ENCODE results near the gene CBX6. TPM values are rescaled to one million over a fixed set of nuclear protein-coding genes. Genes with fewer than 3 reads are reported as not detected.

Gene CBX6
- total and polyA plus RNA-seq, 9 of the 15 experiments (the other 6 are each of a cell fraction or from before 2014, with no cell fraction given), result 0.75 to 31.6 (median 8.0) TPM

DNA sequence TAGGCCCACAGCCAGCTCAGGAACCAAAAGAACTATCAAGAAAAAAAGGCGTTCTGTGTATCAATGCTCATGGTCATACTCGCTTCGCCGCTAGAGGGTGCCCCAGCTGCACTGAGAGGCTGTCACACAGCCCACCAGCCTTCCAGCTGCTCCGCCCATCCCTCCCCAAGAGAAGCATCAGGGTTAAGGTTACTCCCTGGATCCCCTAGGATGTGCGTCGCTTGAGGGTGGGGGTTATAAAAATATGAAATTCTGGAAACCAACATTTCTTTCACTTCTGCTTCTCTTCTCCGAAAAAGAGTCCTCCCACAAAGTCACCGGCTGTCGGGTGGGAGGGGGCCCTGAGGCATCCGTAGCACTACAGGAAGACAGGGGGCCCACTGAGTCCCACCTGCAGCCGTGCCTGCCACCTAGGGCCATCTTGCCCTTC is 1.7 kb downstream of the CBX6 start (continued):
- TF ChIP-seq, protein P1, sequence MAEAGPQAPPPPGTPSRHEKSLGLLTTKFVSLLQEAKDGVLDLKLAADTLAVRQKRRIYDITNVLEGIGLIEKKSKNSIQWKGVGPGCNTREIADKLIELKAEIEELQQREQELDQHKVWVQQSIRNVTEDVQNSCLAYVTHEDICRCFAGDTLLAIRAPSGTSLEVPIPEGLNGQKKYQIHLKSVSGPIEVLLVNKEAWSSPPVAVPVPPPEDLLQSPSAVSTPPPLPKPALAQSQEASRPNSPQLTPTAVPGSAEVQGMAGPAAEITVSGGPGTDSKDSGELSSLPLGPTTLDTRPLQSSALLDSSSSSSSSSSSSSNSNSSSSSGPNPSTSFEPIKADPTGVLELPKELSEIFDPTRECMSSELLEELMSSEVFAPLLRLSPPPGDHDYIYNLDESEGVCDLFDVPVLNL (CRISPR knock-in tag; IDR thresholded peaks at IDR 0.05; ENCODE audit: low read depth), result no peak
- no peak for TF ChIP-seq SNRNP70 (optimal IDR thresholded peaks at IDR 0.05; ENCODE audit: low read depth, low read length)
- TF ChIP-seq SMC3 (conservative IDR thresholded peaks at IDR 0.05; ENCODE audit: insufficient read depth, low read depth, low read length), result peak; percentile 39; the same call in 1 of the 2 replicates
- TF ChIP-seq FUS (optimal IDR thresholded peaks at IDR 0.05; ENCODE audit: low read depth, low read length), result no peak
- TF ChIP-seq CTBP1 (IDR thresholded peaks at IDR 0.05; ENCODE audit: borderline replicate concordance), result peak; percentile 66

DNA sequence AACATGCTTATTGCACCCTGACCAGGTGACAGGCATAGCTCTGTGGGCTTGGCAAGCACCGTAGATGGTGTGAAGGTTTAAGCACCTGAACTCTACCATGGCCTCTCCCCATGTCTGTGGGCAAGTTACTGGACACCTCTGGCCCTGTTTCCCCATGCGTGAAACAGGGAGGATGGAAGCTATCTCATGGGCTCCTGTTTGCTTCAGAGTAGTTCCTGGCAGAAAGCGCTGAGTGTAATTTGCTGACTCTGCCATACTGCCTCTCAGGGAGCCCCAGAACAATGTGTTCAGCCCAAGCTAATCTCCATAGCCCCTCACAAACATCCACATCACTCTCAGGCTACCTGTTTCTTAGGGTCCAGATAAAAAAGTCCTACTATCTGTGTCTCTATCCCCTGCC is 2.4 kb downstream of the CBX6 start:
- DNase-seq (ENCODE audit: extremely low read depth in 1 of 4, low spot score in 3 of 4) (no peak), FAIRE-seq (no peak), ATAC-seq (no peak)
- Histone ChIP-seq H3K27ac (ENCODE audit: extremely low read depth, low read depth, low read length) (no peak overlapping the region), H4K20me1 (replicated peaks; ENCODE audit: control insufficient read depth, insufficient read depth, low read length) (no peaks in the 10 kb centered on the region; the same call in 1 of the 2 replicates), H3K4me3 (no peak overlapping the region), H3K27me3 (ENCODE audit: control insufficient read depth in 2 of 2, insufficient read depth in 2 of 2, low read length in 2 of 2) (peaks cover 0 to under 1% of the 10 kb centered on the region in 2 experiments; a peak in 1 of 5 replicates), H3K79me2 (ENCODE audit: control insufficient read depth, insufficient read depth, low read length) (peaks cover 29% of the 10 kb centered on the region), H3K9ac (ENCODE audit: insufficient read depth in 1 of 2, low read depth in 2 of 2, low read length in 2 of 2) (no peak overlapping the region; a peak in 1 of 4 replicates), H3K9me3 (replicated peaks; ENCODE audit: control insufficient read depth, insufficient read depth, low read depth, low read length) (no peaks in the 10 kb centered on the region), H3K4me1 (replicated peaks in 1 of 2; ENCODE audit: control insufficient read depth in 2 of 2, insufficient read depth in 2 of 2, low read length in 2 of 2) (peaks cover 13 to 36% of the 10 kb centered on the region in 2 experiments), H2AFZ (ENCODE audit: low read depth, low read length) (no peak overlapping the region), H3K36me3 (ENCODE audit: control insufficient read depth, insufficient read depth, low read length) (peaks cover 49% of the 10 kb centered on the region; the same call in 2 of the 3 replicates), H3K4me2 (ENCODE audit: insufficient read depth, low read length) (no peak overlapping the region), H3K9me1 (ENCODE audit: control insufficient read depth, insufficient read depth, low read length) (no peaks in the 10 kb centered on the region)
- no TSS peak for BruUV-seq (replicated peaks)
- WGBS (ENCODE audit: insufficient coverage, low coverage, missing lambda C conversion rate), result 69% methylated on average over 3 of the region's 3 CpGs
- ChIA-PET CTCF (ENCODE audit: low intra/inter-chr PET ratio) (interaction anchor here (0.5 to 1.3 kb wide), 4 partner anchors 248 to 877 kb away, joined by 3 to 8 read pairs (median 4); no protein-coding TSS in a partner anchor), POLR2A (interaction anchor here (0.8 to 1.6 kb wide), 5 partner anchors 11 to 448 kb away, joined by 3 to 5 read pairs (median 3); partner anchors contain the start of gene NPTXR)
- in situ Hi-C loops (cut with MboI), result no loop called here
- intact Hi-C loops (cut with micrococcal nuclease), result loop anchor here (1.0 to 10.0 kb wide), 4 partner anchors 55 to 249 kb away; partner anchors contain the start of gene APOBEC3C
- TF ChIP-seq, protein P2, sequence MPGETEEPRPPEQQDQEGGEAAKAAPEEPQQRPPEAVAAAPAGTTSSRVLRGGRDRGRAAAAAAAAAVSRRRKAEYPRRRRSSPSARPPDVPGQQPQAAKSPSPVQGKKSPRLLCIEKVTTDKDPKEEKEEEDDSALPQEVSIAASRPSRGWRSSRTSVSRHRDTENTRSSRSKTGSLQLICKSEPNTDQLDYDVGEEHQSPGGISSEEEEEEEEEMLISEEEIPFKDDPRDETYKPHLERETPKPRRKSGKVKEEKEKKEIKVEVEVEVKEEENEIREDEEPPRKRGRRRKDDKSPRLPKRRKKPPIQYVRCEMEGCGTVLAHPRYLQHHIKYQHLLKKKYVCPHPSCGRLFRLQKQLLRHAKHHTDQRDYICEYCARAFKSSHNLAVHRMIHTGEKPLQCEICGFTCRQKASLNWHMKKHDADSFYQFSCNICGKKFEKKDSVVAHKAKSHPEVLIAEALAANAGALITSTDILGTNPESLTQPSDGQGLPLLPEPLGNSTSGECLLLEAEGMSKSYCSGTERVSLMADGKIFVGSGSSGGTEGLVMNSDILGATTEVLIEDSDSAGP (CRISPR knock-in tag; IDR thresholded peaks at IDR 0.05), result no peak
- TF ChIP-seq, protein P3, sequence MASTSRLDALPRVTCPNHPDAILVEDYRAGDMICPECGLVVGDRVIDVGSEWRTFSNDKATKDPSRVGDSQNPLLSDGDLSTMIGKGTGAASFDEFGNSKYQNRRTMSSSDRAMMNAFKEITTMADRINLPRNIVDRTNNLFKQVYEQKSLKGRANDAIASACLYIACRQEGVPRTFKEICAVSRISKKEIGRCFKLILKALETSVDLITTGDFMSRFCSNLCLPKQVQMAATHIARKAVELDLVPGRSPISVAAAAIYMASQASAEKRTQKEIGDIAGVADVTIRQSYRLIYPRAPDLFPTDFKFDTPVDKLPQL (IDR thresholded peaks at IDR 0.05; ENCODE audit: extremely low read depth, insufficient read length), result no peak
- TF ChIP-seq HMG20B (CRISPR knock-in tag; IDR thresholded peaks at IDR 0.05) (no peak), IRF2 (CRISPR knock-in tag; IDR thresholded peaks at IDR 0.05) (no peak), KLF10 (CRISPR knock-in tag; IDR thresholded peaks at IDR 0.05) (no peak)
- TF ChIP-seq, protein P4, sequence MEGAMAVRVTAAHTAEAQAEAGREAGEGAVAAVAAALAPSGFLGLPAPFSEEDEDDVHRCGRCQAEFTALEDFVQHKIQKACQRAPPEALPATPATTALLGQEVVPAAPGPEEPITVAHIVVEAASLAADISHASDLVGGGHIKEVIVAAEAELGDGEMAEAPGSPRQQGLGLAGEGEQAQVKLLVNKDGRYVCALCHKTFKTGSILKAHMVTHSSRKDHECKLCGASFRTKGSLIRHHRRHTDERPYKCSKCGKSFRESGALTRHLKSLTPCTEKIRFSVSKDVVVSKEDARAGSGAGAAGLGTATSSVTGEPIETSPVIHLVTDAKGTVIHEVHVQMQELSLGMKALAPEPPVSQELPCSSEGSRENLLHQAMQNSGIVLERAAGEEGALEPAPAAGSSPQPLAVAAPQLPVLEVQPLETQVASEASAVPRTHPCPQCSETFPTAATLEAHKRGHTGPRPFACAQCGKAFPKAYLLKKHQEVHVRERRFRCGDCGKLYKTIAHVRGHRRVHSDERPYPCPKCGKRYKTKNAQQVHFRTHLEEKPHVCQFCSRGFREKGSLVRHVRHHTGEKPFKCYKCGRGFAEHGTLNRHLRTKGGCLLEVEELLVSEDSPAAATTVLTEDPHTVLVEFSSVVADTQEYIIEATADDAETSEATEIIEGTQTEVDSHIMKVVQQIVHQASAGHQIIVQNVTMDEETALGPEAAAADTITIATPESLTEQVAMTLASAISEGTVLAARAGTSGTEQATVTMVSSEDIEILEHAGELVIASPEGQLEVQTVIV (CRISPR knock-in tag; IDR thresholded peaks at IDR 0.05; ENCODE audit: borderline replicate concordance), result no peak

Measured in K562 (cell line).